GM10248 (cell line): ENCODE measurements around the gene HEXD.
"Not testable (repeated sequence)": the region's sequence is repeated elsewhere in the genome, so short reads cannot be mapped to it uniquely, and the experiment has no call there.

ENCODE experiments used
- CTCF ChIA-PET: fragments of 300-600 bp; sonication (Branson Sonifier 250); formaldehyde crosslinking; extraction: SDS; loops from one replicate; lab custom pipeline; 2021; ENCODE audit warnings: antibody characterized with exemption; lab: Yijun Ruan, JAX
- POLR2A ChIA-PET: fragments of 350-650 bp; sonication (Branson Sonifier 250); formaldehyde crosslinking; extraction: SDS; loops from one replicate; lab custom pipeline; 2020; ENCODE audit warnings: antibody characterized with exemption; lab: Yijun Ruan, JAX
- DNase-seq: peaks from one replicate; pipeline ENCODE4 v3.0.0; 2012; ENCODE audit errors: extremely low spot score
- CTCF ChIP-seq: IDR thresholded peaks from 2 replicates; pipeline ENCODE4 v1.5.1; 2012; ENCODE audit warnings: mild to moderate bottlenecking, low read depth; ENCODE audit errors: extremely low read depth, missing control alignments, control extremely low read depth

Gene HEXD

GRCh38 chr17:82418001-82418986 lies at the start of gene HEXD, which contains the start of gene OGFOD3:
HEXD (plus strand) TSS chr17:82418347; CDS start chr17:82419800, 1,453 bp downstream.
OGFOD3 (minus strand) TSS chr17:82418586; CDS start chr17:82418485, 101 bp downstream.
- ChIA-PET POLR2A (interaction anchor here (0.7 to 1.2 kb wide), 2 partner anchors 10 to 31 kb away, joined by 3 read pairs; no protein-coding TSS in a partner anchor), CTCF (interaction anchor here (1.1 to 2.6 kb wide), 9 partner anchors 9 to 388 kb away, joined by 3 to 10 read pairs (median 5); no protein-coding TSS in a partner anchor)
- TF ChIP-seq CTCF: no peak
- peak; percentile 97 for DNase-seq

- POLR2A ChIA-PET: no interaction called here
- no peak for TF ChIP-seq CTCF
- DNase-seq: no peak
- CTCF ChIA-PET: interaction anchor here (1.7 to 5.4 kb wide), 2 partner anchors 18 to 332 kb away, joined by 4 to 35 read pairs; partner anchors contain the start of gene DCXR
Measured at GRCh38 chr17:82369211-82369610, 48.9 kb upstream of the HEXD start.

GRCh38 chr17:82370471-82371332 lies 47.4 kb upstream of the HEXD start:
- peak; percentile 68 for DNase-seq
- ChIA-PET POLR2A (interaction anchor here (1.2 kb wide), 1 partner anchor 142 kb away, joined by 4 read pairs; the partner anchor contains the start of gene SLC16A3), CTCF (interaction anchor here (0.8 to 5.4 kb wide), 8 partner anchors 9 to 333 kb away, joined by 3 to 35 read pairs (median 4); partner anchors contain the start of gene DCXR)
- TF ChIP-seq CTCF: peak; percentile 14

- CTCF ChIA-PET: interaction anchor here (1.4 to 5.4 kb wide), 4 partner anchors 20 to 172 kb away, joined by 3 to 35 read pairs (median 4); no protein-coding TSS in a partner anchor
- POLR2A ChIA-PET: interaction anchor here (1.2 kb wide), 1 partner anchor 143 kb away, joined by 4 read pairs; the partner anchor contains the start of gene SLC16A3
- DNase-seq: no peak
- no peak for TF ChIP-seq CTCF
Measured at GRCh38 chr17:82371333-82372248, 46.6 kb upstream of the HEXD start, which contains the start of gene UTS2R. UTS2R (plus strand) TSS chr17:82371765; CDS start chr17:82374325, 2,560 bp downstream.

- ChIA-PET POLR2A (no interaction called here), CTCF (interaction anchor here (1.5 to 5.4 kb wide), 2 partner anchors 21 to 171 kb away, joined by 3 to 35 read pairs; no protein-coding TSS in a partner anchor)
- TF ChIP-seq CTCF: no peak
- no peak for DNase-seq
Measured at GRCh38 chr17:82372249-82373071, 45.7 kb upstream of the HEXD start.

- DNase-seq, POLR2A ChIA-PET: not testable (repeated sequence)
- CTCF ChIA-PET: interaction anchor here (1.5 to 5.4 kb wide), 2 partner anchors 22 to 171 kb away, joined by 3 to 35 read pairs; no protein-coding TSS in a partner anchor
Measured at GRCh38 chr17:82373072-82373452, 45.1 kb upstream of the HEXD start.
